ENCODE results near the gene KIF17.

GRCh38 chr1:20753589-20753988 is 35.8 kb upstream of the KIF17 start:
- TF ChIP-seq POLR2A (IDR thresholded peaks at IDR 0.05) (no peak), CTCF (IDR thresholded peaks at IDR 0.05) (no peak)
